ENCODE results near the gene TCP1. TPM values are rescaled to one million over a fixed set of nuclear protein-coding genes. Genes with fewer than 3 reads are reported as not detected.

The TCP1 gene
- total and polyA plus RNA-seq, 2 of the 13 experiments (the other 11 are each of a cell fraction or from before 2014, with no cell fraction given), result 116 to 553 TPM

- TF ChIP-seq HIC2 (CRISPR knock-in tag; IDR thresholded peaks at IDR 0.05; ENCODE audit: low read depth), result peak; percentile 90
- TF ChIP-seq EEA1 (CRISPR knock-in tag; IDR thresholded peaks at IDR 0.05; ENCODE audit: borderline replicate concordance), result peak; percentile 49; the same call in 1 of the 2 replicates
- no peak for TF ChIP-seq GABPB1 (CRISPR knock-in tag; IDR thresholded peaks at IDR 0.05)
- TF ChIP-seq ESRRA (CRISPR knock-in tag; IDR thresholded peaks at IDR 0.05; ENCODE audit: low read depth), result peak; percentile 97
- 0 out of 2 replicates have a peak, but pooled peaks have one; percentile 13 for TF ChIP-seq NFKBIZ (CRISPR knock-in tag; IDR thresholded peaks at IDR 0.05)
- no peak for TF ChIP-seq ZNF510 (CRISPR knock-in tag; IDR thresholded peaks at IDR 0.05; ENCODE audit: low read depth)
- peak; percentile 82; the same call in 1 of the 2 replicates for TF ChIP-seq NCOA1 (CRISPR knock-in tag; IDR thresholded peaks at IDR 0.05)
- TF ChIP-seq ZNF639 (CRISPR knock-in tag; conservative IDR thresholded peaks at IDR 0.05), result 0 out of 2 replicates have a peak, but pooled peaks have one; percentile 1
- TF ChIP-seq HINFP (CRISPR knock-in tag; IDR thresholded peaks at IDR 0.05; ENCODE audit: low read depth), result 0 out of 2 replicates have a peak, but pooled peaks have one; percentile 22
- no peak; the same call in 1 of the 2 replicates for TF ChIP-seq KLF12 (CRISPR knock-in tag; IDR thresholded peaks at IDR 0.05; ENCODE audit: borderline replicate concordance)
- TF ChIP-seq ZBTB34 (CRISPR knock-in tag; IDR thresholded peaks at IDR 0.05), result peak; percentile 45; the same call in 1 of the 2 replicates
- no peak for TF ChIP-seq ZFP36 (IDR thresholded peaks at IDR 0.05; ENCODE audit: borderline replicate concordance, low read depth, low read length, partially characterized antibody)
- no peak for TF ChIP-seq SNAPC5 (CRISPR knock-in tag; IDR thresholded peaks at IDR 0.05; ENCODE audit: borderline replicate concordance)
- peak; percentile 82; the same call in 1 of the 2 replicates for TF ChIP-seq ZFYVE20 (CRISPR knock-in tag; IDR thresholded peaks at IDR 0.05; ENCODE audit: borderline replicate concordance, low read depth)
- TF ChIP-seq LBX2 (CRISPR knock-in tag; IDR thresholded peaks at IDR 0.05; ENCODE audit: borderline replicate concordance), result peak; percentile 94; the same call in 1 of the 2 replicates
- TF ChIP-seq ZUFSP (CRISPR knock-in tag; IDR thresholded peaks at IDR 0.05; ENCODE audit: borderline replicate concordance), result no peak
- peak; percentile 74 for TF ChIP-seq FOXO1 (CRISPR knock-in tag; IDR thresholded peaks at IDR 0.05)
- no peak for TF ChIP-seq KLF16 (CRISPR knock-in tag; IDR thresholded peaks at IDR 0.05)
- peak; percentile 99 for TF ChIP-seq ZBTB7A (CRISPR knock-in tag; IDR thresholded peaks at IDR 0.05)
- TF ChIP-seq ZNF180 (CRISPR knock-in tag; IDR thresholded peaks at IDR 0.05; ENCODE audit: borderline replicate concordance, low read depth), result 0 out of 2 replicates have a peak, but pooled peaks have one; percentile 33
These were observed 26.6 kb downstream of the TCP1 start (continued) for GRCh38 chr6:159762681-159763293.

Measured in HepG2 (cell line).